ENCODE measurements around the gene MMEL1. TPM values are rescaled to one million over a fixed set of nuclear protein-coding genes. Genes with fewer than 3 reads are reported as not detected.

The MMEL1 gene
- polyA plus RNA-seq, 1 donor from 2014 or later: 5.2 TPM

- Histone ChIP-seq H3K27ac (ENCODE audit: low read length) (no peak overlapping the region), H3K4me3 (ENCODE audit: low read length) (peak overlapping the region; percentile 52)
Measured at GRCh38 chr1:2540816-2541492, 91.9 kb downstream of the MMEL1 start.

More at GRCh38 chr1:2540816-2541492, 91.9 kb downstream of the MMEL1 start:
- Histone ChIP-seq H2AFZ (ENCODE audit: low read depth, low read length) (no peak overlapping the region), H3K4me2 (ENCODE audit: low read length) (no peak overlapping the region), H3K9ac (ENCODE audit: low read length) (no peak overlapping the region), H3K36me3 (ENCODE audit: insufficient read depth, low read length) (no peaks in the 10 kb centered on the region), H3K9me2 (ENCODE audit: insufficient read depth, low read length) (no peaks in the 10 kb centered on the region), H3K27me3 (ENCODE audit: insufficient read depth, low read depth, low read length) (no peaks in the 10 kb centered on the region), H3F3A (ENCODE audit: insufficient read depth, low read length, poor library complexity, severe bottlenecking) (peaks cover 2% of the 10 kb centered on the region), H3K79me2 (replicated peaks; ENCODE audit: insufficient read depth, low read length) (no peaks in the 10 kb centered on the region), H3K9me3 (ENCODE audit: low read length) (no peaks in the 10 kb centered on the region), H4K20me1 (ENCODE audit: insufficient read depth) (no peaks in the 10 kb centered on the region)
- TF ChIP-seq CTCF (IDR thresholded peaks at IDR 0.05; ENCODE audit: poor library complexity, severe bottlenecking): no peak
- TF ChIP-seq SMC3 (conservative IDR thresholded peaks at IDR 0.05; ENCODE audit: poor library complexity): no peak
- TF ChIP-seq TAF1 (IDR thresholded peaks at IDR 0.05; ENCODE audit: low read depth): no peak
- TF ChIP-seq POLR2AphosphoS5 (IDR thresholded peaks at IDR 0.05): no peak
- TF ChIP-seq MXI1 (conservative IDR thresholded peaks at IDR 0.05; ENCODE audit: poor library complexity, severe bottlenecking): no peak
- no peak for TF ChIP-seq RAD21 (conservative IDR thresholded peaks at IDR 0.05)
- TF ChIP-seq REST (IDR thresholded peaks at IDR 0.05; ENCODE audit: borderline replicate concordance): no peak
- no peak for TF ChIP-seq EZH2 (IDR thresholded peaks at IDR 0.05; ENCODE audit: borderline replicate concordance, insufficient read depth, low read length, poor library complexity, severe bottlenecking)

Other genes with a start within 250 kb of the MMEL1 start
- 8.2 and 10.9 TPM in 2 replicates for gene MORN1, start 241.5 kb downstream of the MMEL1 start, polyA plus RNA-seq
- 58.5 and 58.7 TPM in 2 replicates for gene RER1, start 241.2 kb downstream of the MMEL1 start, polyA plus RNA-seq
- 29.4 and 30.1 TPM in 2 replicates for gene PEX10, start 220.5 kb downstream of the MMEL1 start, polyA plus RNA-seq
- 5.7 and 6.6 TPM in 2 replicates for gene PLCH2, start 156.7 kb downstream of the MMEL1 start, polyA plus RNA-seq
- 37.9 and 43.4 TPM in 2 replicates for gene PANK4, start 106.4 kb downstream of the MMEL1 start, polyA plus RNA-seq
- 0.81 TPM in 1 of 2 replicates, not detected in the other for gene HES5, start 102.8 kb downstream of the MMEL1 start, polyA plus RNA-seq
- gene TNFRSF14, start 76.6 kb downstream of the MMEL1 start, polyA plus RNA-seq: 1.1 TPM in 2 replicates
- gene PRXL2B, start 46.2 kb downstream of the MMEL1 start, polyA plus RNA-seq: 29.0 and 35.9 TPM in 2 replicates
- 0.05 TPM in 1 of 2 replicates, not detected in the other for gene TTC34, start 168.7 kb upstream of the MMEL1 start, polyA plus RNA-seq